GM12878 (cell line): Measurements from ENCODE around the gene NCAPH2. TPM values are rescaled to one million over a fixed set of nuclear protein-coding genes. Genes with fewer than 3 reads are reported as not detected.

Source experiments
- ATAC-seq: fragments of 200-7000 bp; cut with Tn5 transposase; 3 replicates; pipeline ENCODE4 v1.9.1; 2020; ENCODE audit warnings: mild to moderate bottlenecking, moderate library complexity
- BruUV-seq: library from RNA; stranded (reverse); fragments of 400-500 nt; replicated peaks from 2 replicates; lab custom pipeline; 2021; lab: Mats Ljungman, UMichigan
- CTCF ChIA-PET: fragments of 300-600 bp; sonication (Branson Sonifier 250); formaldehyde crosslinking; extraction: SDS; loops from one replicate; lab custom pipeline; 2021; ENCODE audit warnings: inconsistent platforms; lab: Yijun Ruan, JAX
- POLR2A ChIA-PET: fragments of 350-600 bp; formaldehyde crosslinking; extraction: SDS; loops from one replicate; lab custom pipeline; 2021; ENCODE audit warnings: inconsistent platforms; lab: Charles Lee
- RAD21 ChIA-PET: fragments of 300-600 bp; sonication (Branson Sonifier 250); formaldehyde crosslinking; loops from one replicate; lab custom pipeline; 2023; ENCODE audit warnings: antibody characterized with exemption; ENCODE audit not compliant: unreplicated experiment; lab: Charles Lee
- SMC1A ChIA-PET: fragments of 300-600 bp; sonication (Branson Sonifier 250); formaldehyde crosslinking; loops from one replicate; lab custom pipeline; 2023; ENCODE audit not compliant: unreplicated experiment, uncharacterized antibody; lab: Charles Lee
- DNase-seq: peaks from one replicate; pipeline ENCODE4 v3.0.0-alpha.2; 2011; ENCODE audit warnings: low read depth, low spot score
- FAIRE-seq: peaks from 3 replicates; lab custom pipeline; 2011; peaks lifted over from hg19 to GRCh38; lab: Jason Lieb, UNC
- H2AFZ ChIP-seq: 2 replicates; pipeline ENCODE4 v1.6.0; 2011; ENCODE audit warnings: low read depth, low read length, control low read depth; ENCODE audit not compliant: control insufficient read depth
- H3K27ac ChIP-seq: 2 replicates; pipeline ENCODE4 v1.5.1; 2011; ENCODE audit warnings: control low read depth; ENCODE audit not compliant: control insufficient read depth, insufficient read depth
- H3K27me3 ChIP-seq, 2 experiments: replicated peaks in 1 of 2; 2 replicates each; pipeline versions ENCODE4 v1.6.0 to v1.6.1; 2011; ENCODE audit warnings: low read length in 1 of 2; ENCODE audit not compliant: control insufficient read depth in 2 of 2, insufficient read depth in 2 of 2
- H3K36me3 ChIP-seq, 2 experiments: 2 replicates each; pipeline ENCODE4 v1.5.1; 2011; ENCODE audit warnings: low read length in 1 of 2; ENCODE audit not compliant: control insufficient read depth in 2 of 2, insufficient read depth in 2 of 2
- H3K4me1 ChIP-seq: 2 replicates; pipeline ENCODE4 v1.6.1; 2011; ENCODE audit warnings: mild to moderate bottlenecking, low read length, moderate library complexity, mixed read lengths; ENCODE audit not compliant: control insufficient read depth, insufficient read depth
- H3K4me2 ChIP-seq: 2 replicates; pipeline ENCODE4 v1.6.0; 2011; ENCODE audit warnings: control low read depth; ENCODE audit not compliant: control insufficient read depth, insufficient read depth
- H3K4me3 ChIP-seq: fragments of 200-600 bp; sonication (generic); 2 replicates; pipeline ENCODE4 v1.5.1; 2016
- H3K79me2 ChIP-seq: 2 replicates; pipeline ENCODE4 v1.6.0; 2011; ENCODE audit warnings: low read length; ENCODE audit not compliant: control insufficient read depth, insufficient read depth
- H3K9ac ChIP-seq: 2 replicates; pipeline ENCODE4 v1.8.0; 2011; ENCODE audit warnings: low read length, control low read depth, mixed read lengths; ENCODE audit not compliant: control insufficient read depth, insufficient read depth
- H3K9me3 ChIP-seq: replicated peaks from 3 replicates; pipeline ENCODE4 v1.5.1; 2011; ENCODE audit warnings: mild to moderate bottlenecking, low read length; ENCODE audit not compliant: control insufficient read depth, insufficient read depth
- H4K20me1 ChIP-seq: 2 replicates; pipeline ENCODE4 v1.6.0; 2011; ENCODE audit not compliant: control insufficient read depth, insufficient read depth
- FOXM1 ChIP-seq: IDR thresholded peaks from 2 replicates; pipeline ENCODE4 v1.6.1; 2012; ENCODE audit warnings: low read depth, mild to moderate bottlenecking, inconsistent platforms, low read length, moderate library complexity
- MEF2B ChIP-seq: fragments of 450-650 bp; IDR thresholded peaks from 2 replicates; pipeline ENCODE4 v1.6.1; 2018; ENCODE audit warnings: mild to moderate bottlenecking, moderate library complexity; ENCODE audit not compliant: partially characterized antibody, poor library complexity, severe bottlenecking
- NFIC ChIP-seq: IDR thresholded peaks from 2 replicates; pipeline ENCODE4 v1.6.1; 2012; ENCODE audit warnings: low read depth, mild to moderate bottlenecking, inconsistent platforms, low read length, moderate library complexity
- NR2C2 ChIP-seq: IDR thresholded peaks from 2 replicates; pipeline ENCODE4 v1.6.1; 2011; ENCODE audit warnings: borderline replicate concordance, low read depth; ENCODE audit not compliant: control insufficient read depth, insufficient read length
- WGBS: methylation state at CpG from one replicate; pipeline ENCODE4 v1.1.6; 2016; ENCODE audit warnings: low lambda C conversion rate; ENCODE audit not compliant: insufficient replicate concordance, insufficient coverage; ENCODE audit errors: missing lambda C conversion rate; 5-methylcytosine and 5-hydroxymethylcytosine counted together
- in situ Hi-C: fragments of 300-500 bp; cut with MboI; formaldehyde crosslinking; loops from 9 replicates; pipeline ENCODE4 v1.14.3; 2018; ENCODE audit warnings: mixed read lengths
- intact Hi-C: fragments of 100-400 bp; cut with micrococcal nuclease; formaldehyde crosslinking; loops from one replicate; pipeline ENCODE4 v1.14.2; 2022; ENCODE audit not compliant: unreplicated experiment
- polyA plus RNA-seq, 11 experiments: library from polyadenylated mRNA; depleted of rRNA in 4 of 11; unstranded in 6 of 11; stranded (reverse) in 5 of 11; fragments of >200 nt; fragmentation: Nextera tagmentation in 4 of 11; fragmentation: Illumina TruSeq in 1 of 11; extraction: Ambion mirVana in 4 of 11; extraction: Trizol in 1 of 11; gene quantifications; 1 replicate in 1 of 11; 2 replicates in 10 of 11; pipeline versions ENCODE4 v1.2.1 to v1.2.3, GENCODE V29; 2011 to 2016; ENCODE audit warnings: inconsistent platforms in 2 of 11, missing spikeins in 2 of 11, low read depth in 1 of 11
- total RNA-seq, 4 experiments: library from RNA; depleted of rRNA in 3 of 4; stranded (reverse); fragments of >200 nt in 3 of 4; fragmentation: Illumina TruSeq in 1 of 4; extraction: Trizol in 1 of 4; gene quantifications; 2 replicates each; pipeline versions ENCODE4 v1.2.1 to v1.2.3, GENCODE V29; 2013 to 2021
- TF ChIP-seq, protein P1 (sequence below): IDR thresholded peaks from 2 replicates; pipeline ENCODE4 v1.6.1; 2012; ENCODE audit warnings: low read depth, low read length, improper control_type of control experiment

The NCAPH2 gene
- total and polyA plus RNA-seq, 10 of the 15 experiments (the other 5 are each of a cell fraction or from before 2014, with no cell fraction given), result 5.0 to 110 (median 59.9) TPM

DNA sequence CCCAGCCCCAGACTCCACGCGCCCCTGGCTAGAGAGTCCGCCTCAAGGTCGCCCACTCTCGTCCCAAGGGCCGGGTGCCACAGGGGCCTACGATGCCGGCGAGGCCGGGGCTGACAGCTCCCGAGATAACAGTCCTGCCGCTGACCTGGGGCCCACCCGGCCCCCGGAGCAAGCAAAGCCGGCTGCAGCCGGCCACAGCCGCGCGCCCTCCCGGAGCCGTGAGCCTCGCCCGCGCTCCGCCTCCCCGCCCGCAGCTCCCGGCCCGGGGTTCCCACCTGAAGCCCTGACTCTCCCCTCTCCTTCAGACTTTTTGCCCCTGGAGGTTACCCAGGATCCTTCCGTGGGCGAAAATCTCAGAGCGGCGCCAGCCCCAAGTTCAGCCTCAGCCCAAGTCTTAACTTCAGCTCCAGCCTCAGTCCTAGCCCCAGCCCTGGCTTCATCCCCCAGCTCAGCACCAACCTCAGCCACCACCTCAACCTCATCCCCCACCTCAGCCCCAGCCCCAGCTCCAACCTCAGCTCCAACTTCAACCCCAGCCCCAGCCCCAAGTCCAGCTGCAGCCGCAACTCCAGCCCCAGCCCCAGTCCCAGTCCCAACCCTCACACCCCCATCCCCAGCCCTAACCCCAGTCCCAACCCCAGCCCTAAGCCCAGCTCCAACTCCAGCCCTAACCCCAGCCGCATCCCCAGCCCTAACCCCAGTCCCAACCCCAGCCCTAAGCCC, 39.4 kb downstream of the NCAPH2 start:
- H3K4me1 ChIP-seq, result peaks cover 29% of the 10 kb centered on the region
- DNase-seq (no peak), FAIRE-seq (peak; percentile 35), ATAC-seq (no peak)
- no peak overlapping the region for H3K27ac ChIP-seq
- intact Hi-C loops (no loop called here), in situ Hi-C loops (no loop called here)
- H3K9ac ChIP-seq, result no peak overlapping the region
- peaks cover 0 to 1% of the 10 kb centered on the region in 2 experiments; a peak in 1 of 4 replicates for H3K27me3 ChIP-seq
- ChIA-PET RAD21 (interaction anchor here (0.9 to 2.1 kb wide), 5 partner anchors 8 to 74 kb away, joined by 3 to 16 read pairs (median 7); partner anchors contain the start of gene SCO2), SMC1A (interaction anchor here (1.2 to 2.4 kb wide), 6 partner anchors 7 to 73 kb away, joined by 4 to 14 read pairs (median 6); partner anchors contain the start of genes SCO2 and SYCE3), CTCF (interaction anchor here (0.8 to 2.2 kb wide), 6 partner anchors 10 to 75 kb away, joined by 3 to 9 read pairs (median 6); partner anchors contain the start of gene SCO2)
- H3K9me3 ChIP-seq, result no peaks in the 10 kb centered on the region
- H2AFZ ChIP-seq, result no peak overlapping the region
- BruUV-seq, result no TSS peak
- no peak overlapping the region for H3K4me2 ChIP-seq
- H4K20me1 ChIP-seq, result no peaks in the 10 kb centered on the region
- H3K36me3 ChIP-seq, result no peaks in the 10 kb centered on the region
- H3K79me2 ChIP-seq, result peaks cover under 1% of the 10 kb centered on the region; the same call in 1 of the 2 replicates
- H3K4me3 ChIP-seq, result no peak overlapping the region
- no peak for TF ChIP-seq MEF2B
- TF ChIP-seq, protein P1, sequence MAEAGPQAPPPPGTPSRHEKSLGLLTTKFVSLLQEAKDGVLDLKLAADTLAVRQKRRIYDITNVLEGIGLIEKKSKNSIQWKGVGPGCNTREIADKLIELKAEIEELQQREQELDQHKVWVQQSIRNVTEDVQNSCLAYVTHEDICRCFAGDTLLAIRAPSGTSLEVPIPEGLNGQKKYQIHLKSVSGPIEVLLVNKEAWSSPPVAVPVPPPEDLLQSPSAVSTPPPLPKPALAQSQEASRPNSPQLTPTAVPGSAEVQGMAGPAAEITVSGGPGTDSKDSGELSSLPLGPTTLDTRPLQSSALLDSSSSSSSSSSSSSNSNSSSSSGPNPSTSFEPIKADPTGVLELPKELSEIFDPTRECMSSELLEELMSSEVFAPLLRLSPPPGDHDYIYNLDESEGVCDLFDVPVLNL, result no peak
- no peak for TF ChIP-seq NR2C2
- TF ChIP-seq FOXM1, result no peak
- no peak for TF ChIP-seq NFIC
- TF ChIP-seq, all 136 proteins: peak for 0
- WGBS, result over 99% methylated on average over 31 of the region's 35 CpGs
- POLR2A ChIA-PET, result interaction anchor here (0.9 to 2.5 kb wide), 8 partner anchors 9 to 74 kb away, joined by 3 to 15 read pairs (median 9); partner anchors contain the start of genes LMF2, NCAPH2, SCO2 and TYMP
